KOPT-K1 (cell line): Measurements from ENCODE around the gene PEX16.

Source experiments
- H3K27ac ChIP-seq: fragments of 200-600 bp; sonication (generic); 2 replicates; pipeline ENCODE4 v1.5.1; 2016; ENCODE audit warnings: antibody characterized with exemption, mild to moderate bottlenecking, low read depth, low read length; ENCODE audit not compliant: poor library complexity, severe bottlenecking
- H3K36me3 ChIP-seq: fragments of 200-600 bp; sonication (generic); 2 replicates; pipeline ENCODE4 v1.5.1; 2017; ENCODE audit warnings: antibody characterized with exemption, mild to moderate bottlenecking, low read length, moderate library complexity; ENCODE audit not compliant: insufficient read depth
- H3K9me3 ChIP-seq: fragments of 200-600 bp; sonication (generic); 2 replicates; pipeline ENCODE4 v1.5.1; 2017; ENCODE audit warnings: antibody characterized with exemption, low read length, mild to moderate bottlenecking; ENCODE audit not compliant: insufficient read depth, poor library complexity, severe bottlenecking

PEX16 gene

GRCh38 chr11:45869551-45869950 is 48.1 kb downstream of the PEX16 start:
- Histone ChIP-seq H3K27ac (no peak overlapping the region), H3K36me3 (peaks cover 95% of the 10 kb centered on the region), H3K9me3 (no peaks in the 10 kb centered on the region)

GRCh38 chr11:45864041-45864440 is 53.6 kb downstream of the PEX16 start:
- H3K9me3 ChIP-seq, result no peaks in the 10 kb centered on the region
- H3K36me3 ChIP-seq, result peaks cover 99% of the 10 kb centered on the region
- no peak overlapping the region for H3K27ac ChIP-seq

- Histone ChIP-seq H3K27ac (no peak overlapping the region), H3K9me3 (no peaks in the 10 kb centered on the region), H3K36me3 (peaks cover 100% of the 10 kb centered on the region)
Measured at GRCh38 chr11:45860764-45861510, 56.7 kb downstream of the PEX16 start.

- Histone ChIP-seq H3K27ac (no peak overlapping the region), H3K36me3 (peaks cover 100% of the 10 kb centered on the region), H3K9me3 (no peaks in the 10 kb centered on the region)
Measured at GRCh38 chr11:45860348-45860747, 57.3 kb downstream of the PEX16 start.
